Neural cell (in vitro differentiated cells): ENCODE measurements around the gene IL10. TPM values are rescaled to one million over a fixed set of nuclear protein-coding genes. Genes with fewer than 3 reads are reported as not detected.

Experiments
- H2AFZ ChIP-seq: fragments of 200-600, 300-800 bp; sonication (generic), shearing (Covaris generic); 2 replicates; pipeline ENCODE4 v1.6.0; 2014; ENCODE audit warnings: low read depth, mild to moderate bottlenecking, antibody characterized with exemption, low read length, moderate library complexity
- H3F3A ChIP-seq: fragments of 200-600 bp; shearing (Covaris generic); 2 replicates; pipeline ENCODE4 v1.6.1; 2016; ENCODE audit warnings: mild to moderate bottlenecking, moderate library complexity, mixed read lengths, antibody characterized with exemption, low read length; ENCODE audit not compliant: insufficient read depth, poor library complexity, severe bottlenecking
- H3K27ac ChIP-seq: fragments of 200-600, 300-800 bp; sonication (generic), shearing (Covaris generic); 2 replicates; pipeline ENCODE4 v1.5.1; 2014; ENCODE audit warnings: mild to moderate bottlenecking, low read length, moderate library complexity
- H3K27me3 ChIP-seq: fragments of 300-800, 200-600 bp; sonication (generic), shearing (Covaris generic); 2 replicates; pipeline ENCODE4 v1.6.0; 2014; ENCODE audit warnings: mild to moderate bottlenecking, low read depth, low read length, moderate library complexity; ENCODE audit not compliant: insufficient read depth
- H3K36me3 ChIP-seq: fragments of 300-800, 200-600 bp; sonication (generic), shearing (Covaris generic); 2 replicates; pipeline ENCODE4 v1.5.1; 2014; ENCODE audit warnings: mild to moderate bottlenecking, antibody characterized with exemption, low read length, moderate library complexity; ENCODE audit not compliant: insufficient read depth
- H3K4me2 ChIP-seq: fragments of 300-800, 200-600 bp; sonication (generic), shearing (Covaris generic); 2 replicates; pipeline ENCODE4 v1.6.0; 2014; ENCODE audit warnings: mild to moderate bottlenecking, low read length
- H3K4me3 ChIP-seq: fragments of 300-800, 200-600 bp; sonication (generic), shearing (Covaris generic); 2 replicates; pipeline ENCODE4 v1.5.1; 2014; ENCODE audit warnings: mild to moderate bottlenecking, low read length, moderate library complexity
- H3K79me2 ChIP-seq: fragments of 200-600 bp; shearing (Covaris generic); replicated peaks from 2 replicates; pipeline ENCODE4 v1.6.0; 2014; ENCODE audit warnings: mild to moderate bottlenecking, low read length, moderate library complexity; ENCODE audit not compliant: insufficient read depth
- H3K9ac ChIP-seq: fragments of 300-800, 200-600 bp; sonication (generic), shearing (Covaris generic); 2 replicates; pipeline ENCODE4 v1.6.1; 2016; ENCODE audit warnings: mild to moderate bottlenecking, low read length, mixed read lengths
- H3K9me2 ChIP-seq: fragments of 200-600 bp; shearing (Covaris generic); 2 replicates; pipeline ENCODE4 v1.6.1; 2016; ENCODE audit warnings: mild to moderate bottlenecking, low read length, mixed read lengths; ENCODE audit not compliant: insufficient read depth
- H3K9me3 ChIP-seq: fragments of 200-600, 300-800 bp; sonication (generic), shearing (Covaris generic); 2 replicates; pipeline ENCODE4 v1.6.1; 2016; ENCODE audit warnings: mild to moderate bottlenecking, mixed run types, low read length, moderate library complexity, mixed read lengths
- H4K20me1 ChIP-seq: fragments of 200-600 bp; shearing (Covaris generic); 2 replicates; pipeline ENCODE4 v1.6.1; 2016; ENCODE audit warnings: mild to moderate bottlenecking, mixed run types; ENCODE audit not compliant: insufficient read depth
- EP300 ChIP-seq: fragments of 450-650 bp; conservative IDR thresholded peaks from 2 replicates; pipeline ENCODE4 v1.6.1; 2014; ENCODE audit warnings: antibody characterized with exemption, mild to moderate bottlenecking, moderate library complexity; ENCODE audit not compliant: poor library complexity, severe bottlenecking
- EZH2 ChIP-seq: fragments of 200-600, 300-800 bp; shearing (Covaris generic), sonication (generic); IDR thresholded peaks from 2 replicates; pipeline ENCODE4 v1.6.1; 2014; ENCODE audit warnings: antibody characterized with exemption, low read length, borderline replicate concordance, mild to moderate bottlenecking; ENCODE audit not compliant: insufficient read depth, poor library complexity, severe bottlenecking
- MXI1 ChIP-seq: fragments of 450-650 bp; conservative IDR thresholded peaks from 2 replicates; pipeline ENCODE4 v1.6.1; 2014; ENCODE audit warnings: antibody characterized with exemption, mild to moderate bottlenecking; ENCODE audit not compliant: poor library complexity, severe bottlenecking
- POLR2AphosphoS5 ChIP-seq: IDR thresholded peaks from 2 replicates; pipeline ENCODE4 v1.6.1; 2012
- SMC3 ChIP-seq: fragments of 450-650 bp; conservative IDR thresholded peaks from 2 replicates; pipeline ENCODE4 v1.6.1; 2014; ENCODE audit warnings: antibody characterized with exemption, mild to moderate bottlenecking, moderate library complexity; ENCODE audit not compliant: poor library complexity
- TAF1 ChIP-seq: IDR thresholded peaks from 2 replicates; pipeline ENCODE4 v1.6.1; 2012; ENCODE audit warnings: low read depth
- polyA plus RNA-seq: library from polyadenylated mRNA; depleted of rRNA; stranded (reverse); fragments of >200 nt; gene quantifications from 2 replicates; pipeline ENCODE4 v1.2.3, GENCODE V29; 2014
- TF ChIP-seq, protein P1 (sequence below): fragments of 450-650 bp; IDR thresholded peaks from 2 replicates; pipeline ENCODE4 v1.5.1; 2014; ENCODE audit warnings: antibody characterized with exemption, mild to moderate bottlenecking, moderate library complexity; ENCODE audit not compliant: poor library complexity, severe bottlenecking
- TF ChIP-seq, protein P2 (sequence below): IDR thresholded peaks from 2 replicates; pipeline ENCODE4 v1.6.1; 2012; ENCODE audit warnings: borderline replicate concordance

The IL10 gene
- polyA plus RNA-seq, 1 donor from 2014 or later: not detected

- H3K27me3 ChIP-seq: no peaks in the 10 kb centered on the region
- no peaks in the 10 kb centered on the region for H3F3A ChIP-seq
- H3K9me3 ChIP-seq: no peaks in the 10 kb centered on the region
- no peak within 1 kb of the TSS for H2AFZ ChIP-seq
- H3K9ac ChIP-seq: no peak within 1 kb of the TSS
- no peak within 1 kb of the TSS for H3K4me2 ChIP-seq
- H4K20me1 ChIP-seq: no peaks in the 10 kb centered on the region
- no peaks in the 10 kb centered on the region for H3K79me2 ChIP-seq
- no peaks in the 10 kb centered on the region for H3K36me3 ChIP-seq
- H3K4me3 ChIP-seq: no peak within 1 kb of the TSS
- no peak within 1 kb of the TSS for H3K27ac ChIP-seq
- no peak for TF ChIP-seq EP300
- no peak for TF ChIP-seq SMC3
- TF ChIP-seq, protein P1, sequence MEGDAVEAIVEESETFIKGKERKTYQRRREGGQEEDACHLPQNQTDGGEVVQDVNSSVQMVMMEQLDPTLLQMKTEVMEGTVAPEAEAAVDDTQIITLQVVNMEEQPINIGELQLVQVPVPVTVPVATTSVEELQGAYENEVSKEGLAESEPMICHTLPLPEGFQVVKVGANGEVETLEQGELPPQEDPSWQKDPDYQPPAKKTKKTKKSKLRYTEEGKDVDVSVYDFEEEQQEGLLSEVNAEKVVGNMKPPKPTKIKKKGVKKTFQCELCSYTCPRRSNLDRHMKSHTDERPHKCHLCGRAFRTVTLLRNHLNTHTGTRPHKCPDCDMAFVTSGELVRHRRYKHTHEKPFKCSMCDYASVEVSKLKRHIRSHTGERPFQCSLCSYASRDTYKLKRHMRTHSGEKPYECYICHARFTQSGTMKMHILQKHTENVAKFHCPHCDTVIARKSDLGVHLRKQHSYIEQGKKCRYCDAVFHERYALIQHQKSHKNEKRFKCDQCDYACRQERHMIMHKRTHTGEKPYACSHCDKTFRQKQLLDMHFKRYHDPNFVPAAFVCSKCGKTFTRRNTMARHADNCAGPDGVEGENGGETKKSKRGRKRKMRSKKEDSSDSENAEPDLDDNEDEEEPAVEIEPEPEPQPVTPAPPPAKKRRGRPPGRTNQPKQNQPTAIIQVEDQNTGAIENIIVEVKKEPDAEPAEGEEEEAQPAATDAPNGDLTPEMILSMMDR: no peak
- TF ChIP-seq POLR2AphosphoS5: no peak
- no peaks in the 10 kb centered on the region for H3K9me2 ChIP-seq
Observed at GRCh38 chr1:206770531-206771337, 1.6 kb downstream of the IL10 start, which contains the start of gene IL19. Gene IL19 (plus strand): TSS chr1:206770773. CDS start chr1:206836663, 65,890 bp downstream.

DNA sequence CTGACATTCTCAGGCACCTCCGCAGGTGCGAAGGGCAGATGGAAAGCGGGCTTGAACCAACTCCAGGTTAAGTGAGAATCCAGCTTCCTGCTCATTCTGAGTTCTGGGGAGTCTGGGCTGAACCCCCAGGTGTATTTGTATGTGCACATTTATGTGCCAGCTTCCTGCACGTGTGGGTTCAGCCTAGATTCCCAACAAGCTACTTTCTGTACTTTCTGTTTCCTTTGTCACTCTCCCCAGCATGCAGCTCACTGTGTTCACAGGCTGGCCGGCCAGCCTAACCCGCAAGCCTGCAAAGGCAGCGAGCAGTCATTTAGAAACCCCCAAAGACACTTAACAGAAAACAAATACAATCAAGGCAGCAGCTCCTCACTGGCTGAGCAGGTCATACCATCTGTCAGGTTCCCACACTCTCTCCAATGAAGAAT is 3.0 kb downstream of the IL10 start:
- Histone ChIP-seq H3K27ac (no peak overlapping the region), H4K20me1 (no peaks in the 10 kb centered on the region), H3K9me2 (no peaks in the 10 kb centered on the region), H3K4me2 (no peak overlapping the region), H2AFZ (no peak overlapping the region), H3K27me3 (no peaks in the 10 kb centered on the region), H3K36me3 (no peaks in the 10 kb centered on the region), H3K9me3 (no peaks in the 10 kb centered on the region), H3K79me2 (no peaks in the 10 kb centered on the region), H3K4me3 (no peak overlapping the region), H3F3A (no peaks in the 10 kb centered on the region), H3K9ac (no peak overlapping the region)
- TF ChIP-seq, protein P2, sequence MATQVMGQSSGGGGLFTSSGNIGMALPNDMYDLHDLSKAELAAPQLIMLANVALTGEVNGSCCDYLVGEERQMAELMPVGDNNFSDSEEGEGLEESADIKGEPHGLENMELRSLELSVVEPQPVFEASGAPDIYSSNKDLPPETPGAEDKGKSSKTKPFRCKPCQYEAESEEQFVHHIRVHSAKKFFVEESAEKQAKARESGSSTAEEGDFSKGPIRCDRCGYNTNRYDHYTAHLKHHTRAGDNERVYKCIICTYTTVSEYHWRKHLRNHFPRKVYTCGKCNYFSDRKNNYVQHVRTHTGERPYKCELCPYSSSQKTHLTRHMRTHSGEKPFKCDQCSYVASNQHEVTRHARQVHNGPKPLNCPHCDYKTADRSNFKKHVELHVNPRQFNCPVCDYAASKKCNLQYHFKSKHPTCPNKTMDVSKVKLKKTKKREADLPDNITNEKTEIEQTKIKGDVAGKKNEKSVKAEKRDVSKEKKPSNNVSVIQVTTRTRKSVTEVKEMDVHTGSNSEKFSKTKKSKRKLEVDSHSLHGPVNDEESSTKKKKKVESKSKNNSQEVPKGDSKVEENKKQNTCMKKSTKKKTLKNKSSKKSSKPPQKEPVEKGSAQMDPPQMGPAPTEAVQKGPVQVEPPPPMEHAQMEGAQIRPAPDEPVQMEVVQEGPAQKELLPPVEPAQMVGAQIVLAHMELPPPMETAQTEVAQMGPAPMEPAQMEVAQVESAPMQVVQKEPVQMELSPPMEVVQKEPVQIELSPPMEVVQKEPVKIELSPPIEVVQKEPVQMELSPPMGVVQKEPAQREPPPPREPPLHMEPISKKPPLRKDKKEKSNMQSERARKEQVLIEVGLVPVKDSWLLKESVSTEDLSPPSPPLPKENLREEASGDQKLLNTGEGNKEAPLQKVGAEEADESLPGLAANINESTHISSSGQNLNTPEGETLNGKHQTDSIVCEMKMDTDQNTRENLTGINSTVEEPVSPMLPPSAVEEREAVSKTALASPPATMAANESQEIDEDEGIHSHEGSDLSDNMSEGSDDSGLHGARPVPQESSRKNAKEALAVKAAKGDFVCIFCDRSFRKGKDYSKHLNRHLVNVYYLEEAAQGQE: no peak
- TF ChIP-seq MXI1 (no peak), TAF1 (no peak), EZH2 (no peak)
- TF ChIP-seq, protein P1: no peak
